ENCODE data around the gene RGCC.

DNA sequence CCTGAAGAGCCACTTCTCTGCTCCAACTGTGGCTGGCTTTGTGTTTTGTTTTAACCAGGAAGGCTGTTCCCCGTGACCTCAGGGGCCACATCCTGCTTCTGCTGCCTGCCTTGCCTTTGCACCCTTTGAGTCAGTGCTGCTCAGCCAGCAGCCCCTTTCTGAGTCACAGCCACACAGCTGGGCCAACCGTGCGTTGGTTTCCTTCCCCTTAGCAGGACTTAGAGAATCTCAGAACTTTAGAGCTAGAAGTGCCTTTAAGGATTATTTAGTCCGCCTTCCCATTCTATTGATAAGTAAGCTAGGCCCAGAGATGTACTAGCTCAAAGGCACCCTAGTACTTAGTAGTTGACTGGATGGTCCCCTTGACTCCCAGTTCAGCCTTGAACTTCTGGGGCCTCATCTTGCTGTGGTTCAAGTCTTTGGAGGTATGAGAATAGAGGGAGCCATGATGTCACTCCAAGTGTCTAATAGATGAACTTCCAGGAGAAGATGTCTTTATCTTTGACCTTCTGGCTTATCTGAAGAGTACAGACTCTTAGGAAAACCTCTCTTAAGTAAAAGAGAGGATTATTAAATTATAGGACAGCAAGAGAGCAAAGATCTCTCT, 8.0 kb downstream of the RGCC start:
- TF ChIP-seq, protein P1, sequence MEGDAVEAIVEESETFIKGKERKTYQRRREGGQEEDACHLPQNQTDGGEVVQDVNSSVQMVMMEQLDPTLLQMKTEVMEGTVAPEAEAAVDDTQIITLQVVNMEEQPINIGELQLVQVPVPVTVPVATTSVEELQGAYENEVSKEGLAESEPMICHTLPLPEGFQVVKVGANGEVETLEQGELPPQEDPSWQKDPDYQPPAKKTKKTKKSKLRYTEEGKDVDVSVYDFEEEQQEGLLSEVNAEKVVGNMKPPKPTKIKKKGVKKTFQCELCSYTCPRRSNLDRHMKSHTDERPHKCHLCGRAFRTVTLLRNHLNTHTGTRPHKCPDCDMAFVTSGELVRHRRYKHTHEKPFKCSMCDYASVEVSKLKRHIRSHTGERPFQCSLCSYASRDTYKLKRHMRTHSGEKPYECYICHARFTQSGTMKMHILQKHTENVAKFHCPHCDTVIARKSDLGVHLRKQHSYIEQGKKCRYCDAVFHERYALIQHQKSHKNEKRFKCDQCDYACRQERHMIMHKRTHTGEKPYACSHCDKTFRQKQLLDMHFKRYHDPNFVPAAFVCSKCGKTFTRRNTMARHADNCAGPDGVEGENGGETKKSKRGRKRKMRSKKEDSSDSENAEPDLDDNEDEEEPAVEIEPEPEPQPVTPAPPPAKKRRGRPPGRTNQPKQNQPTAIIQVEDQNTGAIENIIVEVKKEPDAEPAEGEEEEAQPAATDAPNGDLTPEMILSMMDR (IDR thresholded peaks at IDR 0.05), result no peak
- TF ChIP-seq ZFX (IDR thresholded peaks at IDR 0.05; ENCODE audit: borderline replicate concordance), result no peak
